Measurements from ENCODE around the gene TRUB2.

TRUB2 gene

GRCh38 chr9:128322404-128323211, at the start of gene TRUB2, which contains the start of gene COQ4:
TSS of gene TRUB2 (minus strand) at chr9:128322447. CDS start at chr9:128322408, 39 bp downstream.
TSS of gene COQ4 (plus strand) at chr9:128322839. CDS start at chr9:128322859, 20 bp downstream.
- peak; percentile 95 for DNase-seq (ENCODE audit: low spot score)

GRCh38 chr9:128371630-128372117, 49.4 kb upstream of the TRUB2 start:
- DNase-seq (ENCODE audit: low spot score), result no peak

GRCh38 chr9:128370752-128371629, 48.7 kb upstream of the TRUB2 start, which contains the start of gene URM1:
TSS of gene URM1 (plus strand) at chr9:128371374. CDS start at chr9:128371381, 7 bp downstream.
- DNase-seq (ENCODE audit: low spot score), result peak; percentile 98

- no peak for DNase-seq (ENCODE audit: low spot score)
Observed at GRCh38 chr9:128370367-128370751, 48.1 kb upstream of the TRUB2 start.

GRCh38 chr9:128369024-128369706, 46.9 kb upstream of the TRUB2 start:
- DNase-seq (ENCODE audit: low spot score), result no peak

- no peak for DNase-seq (ENCODE audit: low spot score)
Observed at GRCh38 chr9:128365525-128365924, 43.3 kb upstream of the TRUB2 start.

GRCh38 chr9:128362774-128363173, 40.5 kb upstream of the TRUB2 start:
- DNase-seq (ENCODE audit: low spot score), result no peak

GRCh38 chr9:128361986-128362646, 39.9 kb upstream of the TRUB2 start:
- DNase-seq (ENCODE audit: low spot score), result peak; percentile 92

- no peak for DNase-seq (ENCODE audit: low spot score)
Observed at GRCh38 chr9:128361296-128361985, 39.2 kb upstream of the TRUB2 start.

GRCh38 chr9:128360826-128361225, 38.6 kb upstream of the TRUB2 start:
- no peak for DNase-seq (ENCODE audit: low spot score)

GRCh38 chr9:128358861-128359260, 36.6 kb upstream of the TRUB2 start:
- no peak for DNase-seq (ENCODE audit: low spot score)

- no peak for DNase-seq (ENCODE audit: low spot score)
Observed at GRCh38 chr9:128358090-128358489, 35.8 kb upstream of the TRUB2 start.

GRCh38 chr9:128355451-128355850, 33.2 kb upstream of the TRUB2 start:
- no peak for DNase-seq (ENCODE audit: low spot score)

GRCh38 chr9:128349772-128350171, 27.5 kb upstream of the TRUB2 start:
- DNase-seq (ENCODE audit: low spot score), result no peak

GRCh38 chr9:128349125-128349524, 26.9 kb upstream of the TRUB2 start:
- DNase-seq (ENCODE audit: low spot score), result no peak

- no peak for DNase-seq (ENCODE audit: low spot score)
Observed at GRCh38 chr9:128344931-128345605, 22.8 kb upstream of the TRUB2 start.

GRCh38 chr9:128343855-128344254, 21.6 kb upstream of the TRUB2 start:
- DNase-seq (ENCODE audit: low spot score), result no peak

- DNase-seq (ENCODE audit: low spot score), result no peak
Observed at GRCh38 chr9:128342971-128343680, 20.9 kb upstream of the TRUB2 start.

- peak; percentile 82 for DNase-seq (ENCODE audit: low spot score)
Observed at GRCh38 chr9:128341435-128341849, 19.2 kb upstream of the TRUB2 start.

Measured in hepatic stellate cell (primary cell).